D341Med (cell line): ENCODE results near the gene CIAPIN1.
A peak's percentile ranks its signal among the peaks of the same experiment; 100 is the strongest.

Experiments
- DNase-seq: peaks from one replicate; pipeline ENCODE4 v3.0.0; 2012; ENCODE audit warnings: low spot score

The CIAPIN1 gene

GRCh38 chr16:57476546-57477410, 29.6 kb upstream of the CIAPIN1 start:
- DNase-seq = no peak

DNA sequence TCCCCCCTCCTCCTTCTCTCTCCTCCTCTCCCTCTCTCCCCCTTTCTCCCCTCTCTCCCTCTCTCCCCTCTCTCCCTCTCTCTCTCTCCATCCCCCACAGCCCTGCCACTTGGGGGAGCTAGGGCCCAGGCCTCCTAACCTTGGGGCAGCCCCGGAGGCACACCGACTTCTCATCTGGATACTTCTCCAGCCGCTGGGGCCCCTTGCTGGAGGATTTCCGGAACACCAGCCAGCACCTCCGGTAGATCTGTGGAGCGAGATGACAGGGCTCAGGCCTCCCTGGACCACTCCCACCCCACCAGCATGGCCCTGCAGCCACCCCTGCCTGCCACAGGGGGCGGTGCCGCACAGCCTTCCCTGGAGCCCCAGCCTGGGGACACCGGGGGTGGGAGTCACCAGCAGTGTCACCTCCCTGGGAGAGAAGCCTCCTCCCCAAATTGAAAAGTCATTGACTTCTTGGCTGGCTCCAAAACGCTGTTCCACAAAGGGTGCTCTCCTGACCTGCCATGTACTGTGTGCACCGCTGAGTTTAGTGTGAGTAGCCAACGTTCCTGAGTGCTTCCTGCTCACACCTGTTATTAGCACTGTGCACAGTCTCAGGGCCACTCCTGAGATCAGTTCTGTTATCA, 28.6 kb upstream of the CIAPIN1 start:
- peak; percentile 85 for DNase-seq

DNA sequence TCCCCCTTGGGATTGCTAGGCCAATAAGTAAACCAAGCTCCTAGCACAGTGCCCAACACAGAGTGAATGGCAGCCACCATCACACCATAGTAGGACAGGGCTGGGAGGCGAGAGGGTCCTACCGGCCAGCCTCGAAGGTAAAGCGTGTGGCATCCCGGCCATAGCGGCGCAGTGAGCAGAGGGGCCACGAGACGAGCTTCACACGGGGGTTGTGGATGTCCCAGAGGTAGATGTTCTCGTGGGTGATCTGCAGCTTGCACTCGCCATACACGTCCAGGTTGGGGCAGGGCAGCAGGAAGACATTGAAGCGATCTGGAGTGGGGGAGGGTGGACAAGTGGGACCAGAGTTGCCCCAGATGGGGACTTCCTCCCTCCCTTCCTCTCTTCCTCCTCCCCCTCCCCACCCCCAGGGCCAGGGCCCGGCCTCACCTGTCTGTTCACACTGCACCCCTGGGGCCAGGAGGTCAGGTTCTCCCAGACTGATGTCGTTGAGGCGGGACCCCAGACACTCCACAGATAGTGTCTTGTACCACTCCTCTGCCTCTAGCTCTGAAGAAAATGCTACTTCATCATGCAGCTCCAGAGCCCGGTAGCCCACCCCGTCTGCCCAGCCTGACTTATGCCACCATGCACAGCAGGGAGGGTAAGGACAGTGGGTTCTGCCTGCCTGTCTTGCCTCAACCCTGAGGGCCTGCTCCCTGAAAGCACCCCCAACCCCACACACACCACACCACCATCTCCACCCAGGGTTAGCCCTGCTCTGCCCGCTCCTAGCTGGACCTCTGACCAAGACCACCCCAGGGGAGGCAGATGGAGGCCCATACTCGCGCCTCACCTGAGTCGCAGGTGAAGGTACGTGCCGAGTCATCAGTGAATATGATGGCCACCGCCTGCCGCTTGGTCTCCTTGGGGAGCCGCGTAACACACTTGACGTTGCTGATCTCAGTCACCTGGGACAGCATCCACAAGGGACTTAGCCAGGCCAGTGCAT, 27.8 kb upstream of the CIAPIN1 start:
- DNase-seq = no peak

GRCh38 chr16:57473906-57474305, 26.7 kb upstream of the CIAPIN1 start:
- DNase-seq = no peak

GRCh38 chr16:57473176-57473840, 26.1 kb upstream of the CIAPIN1 start:
- no peak for DNase-seq

- DNase-seq = no peak
These were observed 25.5 kb upstream of the CIAPIN1 start for GRCh38 chr16:57472665-57473060.

GRCh38 chr16:57471852-57472664, 24.9 kb upstream of the CIAPIN1 start:
- DNase-seq = no peak

DNA sequence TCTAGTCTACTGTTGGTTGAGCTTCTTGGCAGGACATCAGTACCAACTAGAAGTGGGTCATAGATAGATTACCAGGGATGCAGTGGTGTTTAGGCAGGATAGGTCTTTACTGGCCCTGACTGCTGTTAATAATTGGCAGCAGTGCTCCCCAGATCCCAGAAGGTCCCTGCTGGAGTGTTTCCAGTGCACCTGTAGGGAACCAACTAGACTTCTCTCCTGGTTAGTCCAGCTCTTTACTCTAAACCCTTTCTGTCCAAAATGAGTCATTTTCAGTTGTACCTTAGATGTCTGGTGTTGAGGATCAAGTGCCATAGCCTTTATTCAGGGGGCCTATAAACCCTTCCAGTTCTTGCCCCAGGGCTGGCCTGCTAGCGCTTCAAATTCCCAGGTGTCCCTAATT, 24.0 kb upstream of the CIAPIN1 start:
- no peak for DNase-seq

- DNase-seq = no peak
These were observed 23.5 kb upstream of the CIAPIN1 start for GRCh38 chr16:57470711-57471110.

GRCh38 chr16:57469917-57470470, 22.8 kb upstream of the CIAPIN1 start:
- no peak for DNase-seq

DNA sequence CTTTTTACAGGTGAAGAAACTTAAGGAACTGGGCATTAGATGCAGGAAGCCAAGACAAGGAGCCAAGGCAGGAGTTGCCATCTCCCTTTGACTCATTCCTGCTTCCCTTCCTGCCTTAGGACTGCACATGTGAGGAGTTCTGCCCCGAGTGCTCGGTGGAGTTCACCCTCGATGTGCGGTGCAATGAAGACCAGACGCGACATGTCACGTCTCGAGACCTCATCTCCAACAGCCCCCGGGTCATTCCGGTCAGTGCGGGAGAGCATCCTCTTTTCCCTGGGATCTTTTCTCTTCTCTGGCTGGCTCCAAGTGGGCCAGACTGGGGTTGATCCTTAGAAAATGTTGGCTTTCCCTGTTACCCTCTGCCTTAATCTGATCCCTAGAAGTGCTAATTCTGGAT, 21.9 kb upstream of the CIAPIN1 start:
- no peak for DNase-seq

DNA sequence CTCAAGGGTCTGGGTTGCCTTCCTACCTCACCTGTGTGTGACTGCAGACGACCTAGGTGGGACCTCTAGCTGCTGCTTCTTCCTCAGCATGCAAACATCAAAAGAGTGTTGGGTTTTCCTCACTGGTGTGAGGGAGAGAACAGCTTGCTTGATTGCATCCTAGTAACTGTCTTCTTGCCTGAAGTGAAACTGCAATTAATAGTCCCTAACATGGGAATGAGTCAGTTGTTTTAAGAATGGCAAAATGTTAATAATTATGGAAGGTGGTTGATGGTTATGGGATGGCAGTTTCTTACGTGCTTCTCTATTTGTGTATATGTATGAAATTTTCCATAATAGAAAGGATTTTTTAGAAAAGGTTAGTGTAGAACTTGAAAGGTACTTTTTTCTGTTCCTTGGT, 21.2 kb upstream of the CIAPIN1 start:
- no peak for DNase-seq

- DNase-seq = no peak
These were observed 17.3 kb upstream of the CIAPIN1 start for GRCh38 chr16:57464523-57464922.

DNA sequence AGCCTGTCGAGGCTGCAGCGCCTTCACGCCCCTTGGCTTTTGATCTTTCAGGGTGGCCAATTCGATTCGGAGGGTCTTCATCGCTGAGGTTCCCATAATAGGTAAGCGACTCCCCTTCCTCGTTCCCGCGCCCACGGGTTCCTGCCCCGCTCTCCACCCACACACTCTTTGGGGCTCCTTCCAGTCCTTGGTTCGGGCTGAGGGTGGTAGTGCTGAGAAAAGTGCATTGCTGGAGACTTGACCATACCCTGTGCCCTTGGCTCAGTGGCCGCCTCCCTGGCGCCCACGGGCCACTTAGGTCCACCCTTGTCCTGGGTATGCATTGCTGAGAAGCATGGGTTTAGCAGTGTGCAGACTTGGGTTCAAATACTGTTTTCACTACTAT, 15.8 kb upstream of the CIAPIN1 start:
- no peak for DNase-seq

DNA sequence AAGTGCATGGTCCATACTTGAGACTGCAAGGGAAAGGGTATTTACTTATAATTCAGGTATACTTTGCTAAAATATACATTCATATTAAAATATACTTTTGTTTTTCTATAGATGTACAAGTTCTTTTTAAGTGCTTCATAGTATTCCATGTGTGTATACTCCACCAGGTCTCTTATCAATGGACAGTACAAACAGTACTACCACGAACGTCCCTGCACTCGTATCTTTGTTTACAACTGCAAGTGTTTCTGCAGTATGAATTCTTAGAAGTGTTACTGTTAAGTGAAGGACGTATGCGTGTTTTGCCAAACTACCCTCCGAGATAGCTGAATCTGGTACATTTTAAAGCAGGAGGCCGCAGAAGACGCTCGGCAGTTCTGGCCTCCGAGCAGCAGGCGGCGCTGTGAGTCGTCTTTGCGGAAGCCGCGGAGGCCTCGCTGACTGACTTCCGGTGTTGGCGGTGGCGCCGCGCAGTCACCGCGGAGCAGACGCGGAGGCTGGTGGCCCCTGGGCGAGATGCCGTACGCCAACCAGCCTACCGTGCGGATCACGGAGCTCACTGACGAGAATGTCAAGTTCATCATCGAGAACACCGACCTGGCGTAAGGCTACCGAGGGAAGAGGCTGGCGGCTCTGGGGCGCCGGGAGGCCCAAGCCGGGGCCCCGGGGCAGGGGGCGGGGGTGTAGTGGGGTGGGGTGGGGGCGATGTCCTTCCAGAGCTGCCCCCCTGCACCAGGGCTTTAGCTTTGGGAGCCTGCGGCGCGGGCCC, 15.2 kb upstream of the CIAPIN1 start, which contains the start of gene POLR2C:
Gene POLR2C, plus strand, starts transcription at position 471 of the 769 bp plus-strand sequence. Its CDS starts 46 bp downstream, at position 517.
- peak; percentile 92 for DNase-seq

DNA sequence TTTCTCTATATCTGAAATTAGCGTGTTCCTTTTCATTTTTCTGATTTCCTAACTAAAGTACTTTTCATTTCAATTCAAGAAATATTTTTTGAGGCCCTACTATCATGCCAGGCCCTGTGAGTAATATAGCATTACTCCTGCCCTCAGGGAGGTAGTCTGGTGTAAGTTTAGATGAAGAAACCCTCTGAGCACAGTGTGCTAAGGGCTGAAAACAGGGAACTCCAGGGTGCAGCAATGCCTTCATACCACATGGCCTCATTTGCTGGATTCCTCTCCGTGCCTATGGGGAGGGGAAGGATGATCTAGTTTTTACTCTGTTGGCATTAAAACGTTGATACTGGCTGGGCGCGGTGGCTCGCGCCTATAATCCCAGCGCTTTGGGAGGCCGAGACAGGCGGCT, 4.8 kb upstream of the CIAPIN1 start:
- DNase-seq = no peak

GRCh38 chr16:57446531-57447185, 527 bp downstream of the CIAPIN1 start:
- no peak for DNase-seq

DNA sequence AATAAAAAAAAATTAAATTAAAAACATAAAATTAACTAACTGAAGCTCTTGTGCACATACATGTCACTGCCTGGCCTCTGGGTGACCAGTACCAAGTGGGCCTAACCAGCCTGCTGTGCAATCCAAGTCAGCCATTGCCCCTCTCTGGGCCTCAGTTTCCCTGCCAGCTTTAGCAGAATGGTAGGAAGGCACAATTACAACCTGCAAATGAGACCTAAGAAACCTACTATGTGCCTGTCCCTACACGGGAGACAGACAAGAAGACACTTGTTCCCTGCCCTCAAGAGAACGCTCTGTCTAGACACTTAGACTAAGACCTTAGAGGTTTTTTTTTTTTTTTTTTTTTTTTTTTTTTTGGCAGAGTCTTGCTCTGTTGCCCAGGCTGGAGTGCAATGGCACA, 1.7 kb downstream of the CIAPIN1 start:
- no peak for DNase-seq

DNA sequence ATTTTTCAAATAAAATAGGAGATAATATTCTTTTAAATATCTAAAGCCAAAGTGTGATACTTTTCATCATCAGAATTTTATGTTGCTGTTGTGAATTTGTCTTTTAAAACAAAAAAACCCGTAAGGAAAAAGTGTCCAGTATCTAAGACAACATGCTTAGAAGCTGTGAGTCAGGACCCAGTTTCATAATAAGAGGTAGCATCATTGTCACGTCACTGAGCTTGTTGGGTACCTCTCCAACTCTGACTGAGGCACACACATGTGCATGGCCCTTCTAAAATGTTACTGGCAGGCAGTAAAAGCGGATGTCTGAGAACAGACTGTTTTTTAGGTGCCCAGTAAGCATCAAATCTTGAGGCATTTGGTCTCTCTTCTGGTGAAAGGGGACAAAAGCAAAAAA, 2.5 kb downstream of the CIAPIN1 start:
- DNase-seq = no peak
